PC-3 (cell line): Measurements from ENCODE around the gene CDC5L. TPM values are rescaled to one million over a fixed set of nuclear protein-coding genes. Genes with fewer than 3 reads are reported as not detected.

ENCODE experiments used
- ATAC-seq: fragments of 200-7000 bp; cut with Tn5 transposase; 2 replicates; pipeline ENCODE4 v1.9.1; 2020; ENCODE audit warnings: mild to moderate bottlenecking, moderate library complexity
- BruUV-seq: library from RNA; stranded (reverse); fragments of 400-500 nt; replicated peaks from 2 replicates; lab custom pipeline; 2021; lab: Mats Ljungman, UMichigan
- CTCF ChIA-PET: fragments of 300-600 bp; sonication (Branson Sonifier 250); formaldehyde crosslinking; loops from one replicate; lab custom pipeline; 2022; ENCODE audit warnings: antibody characterized with exemption; lab: Charles Lee
- POLR2A ChIA-PET: fragments of 300-600 bp; sonication (Branson Sonifier 250); formaldehyde crosslinking; loops from one replicate; lab custom pipeline; 2022; ENCODE audit warnings: antibody characterized with exemption; ENCODE audit not compliant: unreplicated experiment; lab: Charles Lee
- DNase-seq: peaks from one replicate; pipeline ENCODE4 v3.0.0-alpha.2; 2015
- H2AFZ ChIP-seq: fragments of 300-600 bp; sonication (generic); 2 replicates; pipeline ENCODE4 v1.6.0; 2016; ENCODE audit warnings: antibody characterized with exemption, low read length
- H3F3A ChIP-seq: fragments of 300-600 bp; sonication (generic); one replicate; pipeline ENCODE4 v1.6.0; 2017; ENCODE audit warnings: antibody characterized with exemption, low read length, control low read depth, mild to moderate bottlenecking; ENCODE audit not compliant: unreplicated experiment
- H3K27ac ChIP-seq: fragments of 300-600 bp; sonication (generic); 2 replicates; pipeline ENCODE4 v1.5.1; 2016; ENCODE audit warnings: mild to moderate bottlenecking, low read length
- H3K27me3 ChIP-seq: fragments of 300-600 bp; sonication (generic); 2 replicates; pipeline ENCODE4 v1.6.1; 2016; ENCODE audit warnings: low read length, mixed read lengths
- H3K36me3 ChIP-seq: fragments of 300-600 bp; sonication (generic); 2 replicates; pipeline ENCODE4 v1.6.1; 2016; ENCODE audit warnings: low read depth, mixed run types, low read length, mixed read lengths
- H3K4me1 ChIP-seq: fragments of 300-600 bp; sonication (generic); 2 replicates; pipeline ENCODE4 v1.5.1; 2016; ENCODE audit warnings: low read length; ENCODE audit not compliant: insufficient read depth
- H3K4me2 ChIP-seq: fragments of 300-600 bp; sonication (generic); 2 replicates; pipeline ENCODE4 v1.6.0; 2016; ENCODE audit warnings: low read length
- H3K4me3 ChIP-seq: fragments of 300-600 bp; sonication (generic); 2 replicates; pipeline ENCODE4 v1.5.1; 2016; ENCODE audit warnings: mild to moderate bottlenecking, low read length, mixed read lengths
- H3K79me2 ChIP-seq: fragments of 300-600 bp; sonication (generic); 2 replicates; pipeline ENCODE4 v1.6.1; 2017; ENCODE audit warnings: low read length, mixed read lengths
- H3K9ac ChIP-seq: fragments of 300-600 bp; sonication (generic); 2 replicates; pipeline ENCODE4 v1.6.0; 2016; ENCODE audit warnings: mild to moderate bottlenecking, low read length
- H3K9me2 ChIP-seq: fragments of 300-600 bp; sonication (generic); replicated peaks from 2 replicates; pipeline ENCODE4 v1.6.1; 2016; ENCODE audit warnings: mixed run types, low read length, mixed read lengths
- H3K9me3 ChIP-seq: fragments of 300-600 bp; sonication (generic); 2 replicates; pipeline ENCODE4 v1.6.1; 2016; ENCODE audit warnings: low read length, mixed read lengths
- H4K20me1 ChIP-seq: fragments of 300-600 bp; sonication (generic); 2 replicates; pipeline ENCODE4 v1.6.1; 2016; ENCODE audit warnings: low read length, mixed read lengths
- EZH2 ChIP-seq: fragments of 300-600 bp; sonication (generic); IDR thresholded peaks from one replicate; pipeline ENCODE4 v1.6.1; 2017; ENCODE audit warnings: antibody characterized with exemption, mild to moderate bottlenecking, low read length; ENCODE audit not compliant: unreplicated experiment
- EZH2phosphoT487 ChIP-seq: fragments of 300-600 bp; sonication (generic); IDR thresholded peaks from 2 replicates; pipeline ENCODE4 v1.6.1; 2018; ENCODE audit warnings: mild to moderate bottlenecking, antibody characterized with exemption, low read length, borderline replicate concordance
- intact Hi-C: fragments of 100-400 bp; cut with micrococcal nuclease; formaldehyde crosslinking; loops from 2 replicates; pipeline ENCODE4 v1.9.0; 2023
- total RNA-seq: library from RNA; depleted of rRNA; stranded (reverse); fragments of >200 nt; gene quantifications from 2 replicates; pipeline ENCODE4 v1.2.3, GENCODE V29; 2014
- TF ChIP-seq, protein P1 (sequence below): fragments of 300-600 bp; sonication (generic); conservative IDR thresholded peaks from 2 replicates; pipeline ENCODE4 v1.5.1; 2017; ENCODE audit warnings: antibody characterized with exemption, low read depth, mild to moderate bottlenecking, low read length

The CDC5L gene
- total RNA-seq, 1 experiment from 2014 or later: 23.0 TPM

DNA sequence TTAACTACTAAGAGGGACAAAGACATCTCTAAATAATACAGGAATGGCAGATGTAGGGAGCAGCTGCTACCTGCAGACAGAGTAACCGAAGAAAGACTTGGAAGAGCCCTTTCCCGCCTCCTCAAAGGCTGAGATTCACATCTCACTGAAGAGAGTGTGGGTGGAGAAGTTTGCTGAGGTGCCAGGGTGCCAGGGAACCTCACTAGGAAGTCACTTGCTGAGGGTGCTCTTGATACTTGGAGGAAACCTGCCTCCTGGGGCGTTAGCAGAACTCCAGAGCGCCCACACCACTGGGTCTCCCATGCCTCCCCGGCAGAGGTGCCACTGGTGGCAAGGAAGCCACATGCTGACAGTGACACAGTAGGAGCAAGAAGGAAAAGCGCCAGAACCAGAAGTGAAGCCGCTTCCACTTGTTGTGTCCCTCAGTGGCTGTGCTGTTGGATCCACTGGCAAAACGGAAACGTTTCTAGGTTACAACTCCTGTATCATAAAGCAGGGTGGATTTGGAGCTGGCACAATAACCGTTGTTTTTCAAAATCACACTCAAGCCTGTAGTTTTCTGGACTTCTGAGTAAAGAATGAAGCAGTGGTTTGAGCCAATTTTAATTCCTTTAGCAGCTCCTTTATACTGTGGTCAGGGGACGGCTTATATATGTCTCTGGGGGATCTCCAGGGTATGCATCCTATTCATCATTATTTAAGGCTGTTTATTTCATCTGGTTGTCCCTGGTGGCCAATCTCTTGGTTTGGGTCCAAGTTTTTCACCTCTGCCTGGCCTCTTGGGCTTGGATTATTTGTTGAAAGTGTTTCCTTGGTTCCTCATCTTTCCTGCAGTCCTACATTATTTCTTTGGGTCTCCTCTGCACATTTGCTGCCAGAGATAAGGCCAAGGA is 64.5 kb downstream of the CDC5L start:
- TF ChIP-seq EZH2: no peak
- TF ChIP-seq, protein P1, sequence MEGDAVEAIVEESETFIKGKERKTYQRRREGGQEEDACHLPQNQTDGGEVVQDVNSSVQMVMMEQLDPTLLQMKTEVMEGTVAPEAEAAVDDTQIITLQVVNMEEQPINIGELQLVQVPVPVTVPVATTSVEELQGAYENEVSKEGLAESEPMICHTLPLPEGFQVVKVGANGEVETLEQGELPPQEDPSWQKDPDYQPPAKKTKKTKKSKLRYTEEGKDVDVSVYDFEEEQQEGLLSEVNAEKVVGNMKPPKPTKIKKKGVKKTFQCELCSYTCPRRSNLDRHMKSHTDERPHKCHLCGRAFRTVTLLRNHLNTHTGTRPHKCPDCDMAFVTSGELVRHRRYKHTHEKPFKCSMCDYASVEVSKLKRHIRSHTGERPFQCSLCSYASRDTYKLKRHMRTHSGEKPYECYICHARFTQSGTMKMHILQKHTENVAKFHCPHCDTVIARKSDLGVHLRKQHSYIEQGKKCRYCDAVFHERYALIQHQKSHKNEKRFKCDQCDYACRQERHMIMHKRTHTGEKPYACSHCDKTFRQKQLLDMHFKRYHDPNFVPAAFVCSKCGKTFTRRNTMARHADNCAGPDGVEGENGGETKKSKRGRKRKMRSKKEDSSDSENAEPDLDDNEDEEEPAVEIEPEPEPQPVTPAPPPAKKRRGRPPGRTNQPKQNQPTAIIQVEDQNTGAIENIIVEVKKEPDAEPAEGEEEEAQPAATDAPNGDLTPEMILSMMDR: no peak
- TF ChIP-seq EZH2phosphoT487: no peak
- Histone ChIP-seq H3K27me3 (no peaks in the 10 kb centered on the region), H3K4me1 (peaks cover 56% of the 10 kb centered on the region), H3K79me2 (no peaks in the 10 kb centered on the region), H3F3A (no peaks in the 10 kb centered on the region), H3K27ac (peak overlapping the region; percentile 77), H3K9me2 (no peaks in the 10 kb centered on the region), H3K9ac (peak overlapping the region; percentile 17; the same call in 1 of the 2 replicates), H3K4me2 (peak overlapping the region; percentile 32), H2AFZ (no peak overlapping the region), H3K4me3 (no peak overlapping the region), H3K9me3 (no peaks in the 10 kb centered on the region), H4K20me1 (no peaks in the 10 kb centered on the region), H3K36me3 (peaks cover 11% of the 10 kb centered on the region)
- ATAC-seq (no peak), DNase-seq (no peak)
- no TSS peak for BruUV-seq
- POLR2A ChIA-PET: no interaction called here
- intact Hi-C loops: no loop called here
- CTCF ChIA-PET: no interaction called here

GRCh38 chr6:44452725-44453124 is 65.2 kb downstream of the CDC5L start:
- Histone ChIP-seq H4K20me1 (no peaks in the 10 kb centered on the region), H3K36me3 (peaks cover 8% of the 10 kb centered on the region), H3K9me3 (no peaks in the 10 kb centered on the region), H3K4me2 (peak overlapping the region; percentile 32), H3K4me3 (no peak overlapping the region), H3K9me2 (no peaks in the 10 kb centered on the region), H3K79me2 (no peaks in the 10 kb centered on the region), H3F3A (no peaks in the 10 kb centered on the region), H3K27me3 (no peaks in the 10 kb centered on the region), H3K27ac (peak overlapping the region; percentile 77), H2AFZ (no peak overlapping the region), H3K4me1 (peaks cover 55% of the 10 kb centered on the region), H3K9ac (peak overlapping the region; percentile 17; the same call in 1 of the 2 replicates)
- DNase-seq (peak; percentile 88), ATAC-seq (peak; percentile 76)
- CTCF ChIA-PET: interaction anchor here (0.7 kb wide), 1 partner anchor 196 kb away, joined by 3 read pairs; no protein-coding TSS in a partner anchor
- no TSS peak for BruUV-seq
- no peak for TF ChIP-seq EZH2
- TF ChIP-seq, protein P1: no peak
- TF ChIP-seq EZH2phosphoT487: no peak
- intact Hi-C loops: no loop called here
- POLR2A ChIA-PET: interaction anchor here (0.5 kb wide), 1 partner anchor 140 kb away, joined by 4 read pairs; no protein-coding TSS in a partner anchor
